HCT116 (cell line): ENCODE results near the gene SLC2A2. TPM values are rescaled to one million over a fixed set of nuclear protein-coding genes. Genes with fewer than 3 reads are reported as not detected.

Experiments
- ATAC-seq: fragments of 200-7000 bp; cut with Tn5 transposase; 2 replicates; pipeline ENCODE4 v1.9.1; 2020; ENCODE audit warnings: mild to moderate bottlenecking, moderate library complexity
- BruUV-seq: library from RNA; stranded (reverse); fragments of 400-500 nt; replicated peaks from 2 replicates; lab custom pipeline; 2021; lab: Mats Ljungman, UMichigan
- CTCF ChIA-PET: fragments of 300-600 bp; sonication (Branson Sonifier 250); formaldehyde crosslinking; loops from one replicate; lab custom pipeline; 2021; ENCODE audit warnings: antibody characterized with exemption; lab: Charles Lee
- POLR2A ChIA-PET: fragments of 300-600, 350-600 bp; sonication (Branson Sonifier 250); formaldehyde crosslinking; loops from one replicate; lab custom pipeline; 2021; ENCODE audit warnings: antibody characterized with exemption; lab: Charles Lee
- RAD21 ChIA-PET, 2 experiments: fragments of 300-600 bp; sonication (Branson Sonifier 250); formaldehyde crosslinking; loops; one replicate each; lab custom pipeline; 2023; ENCODE audit warnings: low total read pairs in 2 of 2; ENCODE audit not compliant: uncharacterized antibody in 2 of 2, unreplicated experiment in 2 of 2, low non-redundant PET in 1 of 2; lab: Charles Lee
- DNase-seq: peaks from one replicate; pipeline ENCODE4 v3.0.0-alpha.2; 2010; ENCODE audit warnings: low read depth, low spot score
- H2AFZ ChIP-seq: fragments of 200-600 bp; shearing (Covaris generic), sonication (generic); 2 replicates; pipeline ENCODE4 v1.6.1; 2017; ENCODE audit warnings: low read depth, mixed run types, mixed read lengths, antibody characterized with exemption, low read length; ENCODE audit not compliant: poor library complexity, severe bottlenecking
- H3K27ac ChIP-seq: 2 replicates; pipeline ENCODE4 v1.5.1; 2012; ENCODE audit warnings: low read depth, low read length
- H3K27me3 ChIP-seq: fragments of 200-600 bp; sonication (generic); 2 replicates; pipeline ENCODE4 v1.6.1; 2016; ENCODE audit warnings: mixed run types, low read length, mixed read lengths; ENCODE audit not compliant: insufficient read depth
- H3K36me3 ChIP-seq, 2 experiments: fragments of 200-500 bp in 1 of 2; fragments of 200-600 bp in 1 of 2; sonication (Bioruptor generic) in 1 of 2; sonication (generic) in 1 of 2; 2 replicates each; pipeline versions ENCODE4 v1.5.1 to v1.6.1; 2014 to 2016; ENCODE audit warnings: low read length in 2 of 2, inconsistent platforms in 1 of 2, mixed read lengths in 1 of 2, mixed run types in 1 of 2; ENCODE audit not compliant: insufficient read depth in 2 of 2, control insufficient read depth in 1 of 2
- H3K4me1 ChIP-seq, 2 experiments: fragments of 200-600 bp in 1 of 2; sonication (generic) in 1 of 2; 2 replicates each; pipeline versions ENCODE4 v1.5.1 to v1.6.1; 2012 to 2017; ENCODE audit warnings: low read length in 2 of 2, inconsistent platforms in 1 of 2, mild to moderate bottlenecking in 1 of 2, mixed read lengths in 1 of 2, mixed run types in 1 of 2, moderate library complexity in 1 of 2; ENCODE audit not compliant: insufficient read depth in 2 of 2, control insufficient read depth in 1 of 2
- H3K4me2 ChIP-seq: fragments of 200-600 bp; sonication (generic); 2 replicates; pipeline ENCODE4 v1.6.1; 2017; ENCODE audit warnings: mixed run types, low read length, mixed read lengths
- H3K4me3 ChIP-seq, 2 experiments: fragments of 200-600 bp in 1 of 2; sonication (generic) in 1 of 2; replicated peaks in 1 of 2; 2 replicates each; pipeline ENCODE4 v1.5.1; 2011 to 2016; ENCODE audit warnings: low read length in 2 of 2, control low read depth in 1 of 2, low read depth in 1 of 2, mild to moderate bottlenecking in 1 of 2, mixed read lengths in 1 of 2, mixed run types in 1 of 2
- H3K79me2 ChIP-seq: fragments of 200-600 bp; sonication (generic); 2 replicates; pipeline ENCODE4 v1.6.1; 2017; ENCODE audit warnings: mild to moderate bottlenecking, mixed run types, low read length, moderate library complexity, mixed read lengths; ENCODE audit not compliant: insufficient read depth
- H3K9ac ChIP-seq: fragments of 200-600 bp; sonication (generic); 2 replicates; pipeline ENCODE4 v1.6.1; 2016; ENCODE audit warnings: low read length, mixed read lengths
- H3K9me2 ChIP-seq: fragments of 200-600 bp; sonication (generic), shearing (Covaris generic); 2 replicates; pipeline ENCODE4 v1.6.1; 2017; ENCODE audit warnings: mixed run types, mild to moderate bottlenecking, moderate library complexity; ENCODE audit not compliant: insufficient read depth
- H3K9me3 ChIP-seq, 2 experiments: fragments of 200-500 bp in 1 of 2; fragments of 200-600 bp in 1 of 2; sonication (Bioruptor generic) in 1 of 2; sonication (generic) in 1 of 2; 2 replicates each; pipeline ENCODE4 v1.6.1; 2014 to 2017; ENCODE audit warnings: low read length in 2 of 2, mixed read lengths in 2 of 2, inconsistent platforms in 1 of 2, low read depth in 1 of 2, mild to moderate bottlenecking in 1 of 2, mixed run types in 1 of 2, moderate library complexity in 1 of 2; ENCODE audit not compliant: control insufficient read depth in 1 of 2, insufficient read depth in 1 of 2
- H4K20me1 ChIP-seq: fragments of 200-600 bp; sonication (generic), shearing (Covaris generic); 2 replicates; pipeline ENCODE4 v1.6.1; 2017; ENCODE audit warnings: mixed run types, mild to moderate bottlenecking, moderate library complexity; ENCODE audit not compliant: insufficient read depth
- ATF3 ChIP-seq: IDR thresholded peaks from 2 replicates; pipeline ENCODE4 v1.6.1; 2012
- CBX3 ChIP-seq: IDR thresholded peaks from 2 replicates; pipeline ENCODE4 v1.6.1; 2012; ENCODE audit warnings: low read depth
- CEBPB ChIP-seq: IDR thresholded peaks from 2 replicates; pipeline ENCODE4 v1.6.1; 2012; ENCODE audit warnings: low read depth
- CTCF ChIP-seq, 3 experiments: fragments of 200-600 bp in 1 of 3; sonication (generic) in 1 of 3; IDR thresholded peaks in 2 of 3; conservative IDR thresholded peaks in 1 of 3; 2 replicates each; pipeline ENCODE4 v1.5.1; 2012 to 2017; ENCODE audit warnings: low read depth in 2 of 3, low read length in 2 of 3, antibody characterized with exemption in 1 of 3, borderline replicate concordance in 1 of 3, control low read depth in 1 of 3, mild to moderate bottlenecking in 1 of 3, mixed read lengths in 1 of 3, mixed run types in 1 of 3, moderate library complexity in 1 of 3; ENCODE audit not compliant: insufficient read depth in 1 of 3
- EGR1 ChIP-seq: IDR thresholded peaks from 2 replicates; pipeline ENCODE4 v1.6.1; 2012; ENCODE audit warnings: low read depth
- ELF1 ChIP-seq: IDR thresholded peaks from 2 replicates; pipeline ENCODE4 v1.6.1; 2012; ENCODE audit warnings: low read depth, borderline replicate concordance
- EZH2phosphoT487 ChIP-seq: fragments of 200-600 bp; IDR thresholded peaks from 2 replicates; pipeline ENCODE4 v1.6.1; 2018; ENCODE audit warnings: antibody characterized with exemption, borderline replicate concordance
- MAX ChIP-seq: IDR thresholded peaks from 2 replicates; pipeline ENCODE4 v1.6.1; 2012
- RAD21 ChIP-seq: IDR thresholded peaks from 2 replicates; pipeline ENCODE4 v1.6.1; 2012; ENCODE audit warnings: low read depth, mild to moderate bottlenecking
- REST ChIP-seq: IDR thresholded peaks from 2 replicates; pipeline ENCODE4 v1.6.1; 2012; ENCODE audit warnings: low read depth
- SIN3A ChIP-seq: IDR thresholded peaks from 2 replicates; pipeline ENCODE4 v1.6.1; 2012; ENCODE audit warnings: low read depth
- SP1 ChIP-seq: IDR thresholded peaks from 2 replicates; pipeline ENCODE4 v1.6.1; 2012; ENCODE audit warnings: low read depth
- YY1 ChIP-seq: IDR thresholded peaks from 2 replicates; pipeline ENCODE4 v1.6.1; 2011; ENCODE audit warnings: low read length, low read depth, moderate library complexity, mild to moderate bottlenecking; ENCODE audit not compliant: insufficient replicate concordance; ENCODE audit errors: extremely low read depth
- ZBTB33 ChIP-seq: IDR thresholded peaks from 2 replicates; pipeline ENCODE4 v1.6.1; 2011; ENCODE audit warnings: mild to moderate bottlenecking, low read length, moderate library complexity; ENCODE audit not compliant: insufficient replicate concordance; ENCODE audit errors: extremely low read depth
- ZFX ChIP-seq: fragments of 450-650 bp; IDR thresholded peaks from 2 replicates; pipeline ENCODE4 v1.6.1; 2017
- ZNF274 ChIP-seq: fragments of 200-500 bp; sonication (Bioruptor generic); IDR thresholded peaks from 2 replicates; pipeline ENCODE4 v1.6.1; 2014; ENCODE audit warnings: mild to moderate bottlenecking, low read depth, low read length, inconsistent platforms
- intact Hi-C: fragments of 100-400 bp; cut with micrococcal nuclease; formaldehyde crosslinking; loops from 2 replicates; pipeline ENCODE4 v1.10.0; 2022
- total RNA-seq: library from RNA; stranded (reverse); gene quantifications from one replicate; pipeline ENCODE4 v1.2.1, GENCODE V29; 2021; ENCODE audit not compliant: unreplicated experiment

Gene SLC2A2
- total RNA-seq, 1 experiment from 2014 or later: not detected

GRCh38 chr3:170977949-170978745 lies 48.4 kb downstream of the SLC2A2 start:
- Histone ChIP-seq H3K4me1 (no peaks in the 10 kb centered on the region), H3K9me2 (no peaks in the 10 kb centered on the region), H3K79me2 (no peaks in the 10 kb centered on the region), H4K20me1 (no peaks in the 10 kb centered on the region), H3K27ac (no peak overlapping the region), H2AFZ (no peak overlapping the region), H3K4me2 (no peak overlapping the region), H3K27me3 (no peaks in the 10 kb centered on the region), H3K4me3 (no peak overlapping the region), H3K36me3 (no peaks in the 10 kb centered on the region), H3K9ac (no peak overlapping the region), H3K9me3 (no peaks in the 10 kb centered on the region)
- CTCF ChIA-PET: no interaction called here
- RAD21 ChIA-PET: no interaction called here
- TF ChIP-seq EZH2phosphoT487 (no peak), YY1 (no peak), ZFX (no peak), RAD21 (no peak), CBX3 (no peak), SP1 (no peak), ZBTB33 (no peak), CTCF (IDR thresholded peaks at IDR 0.05 in 2 of 3, conservative IDR thresholded peaks at IDR 0.05 in 1 of 3; ENCODE audit: borderline replicate concordance in 1 of 3, insufficient read depth in 1 of 3, low read depth in 2 of 3, low read length in 2 of 3) (no peak), MAX (no peak), ELF1 (no peak), REST (no peak), EGR1 (no peak), CEBPB (no peak), ATF3 (no peak), SIN3A (no peak), ZNF274 (no peak)
- intact Hi-C loops: no loop called here
- ATAC-seq (no peak), DNase-seq (no peak)
- BruUV-seq: no TSS peak
- POLR2A ChIA-PET: no interaction called here
